ENCODE results near the gene PARK7.

- TF ChIP-seq POLR2A (IDR thresholded peaks at IDR 0.05) (no peak), CTCF (IDR thresholded peaks at IDR 0.05 in 4 of 5, conservative IDR thresholded peaks at IDR 0.05 in 1 of 5) (no peak)
Measured at GRCh38 chr1:7912743-7913557, 48.6 kb upstream of the PARK7 start.

Measured in gastrocnemius medialis (tissue), 4 donors.